ENCODE results near the gene PRDX2. TPM values are rescaled to one million over a fixed set of nuclear protein-coding genes. Genes with fewer than 3 reads are reported as not detected.

PRDX2 gene
- total and polyA plus RNA-seq, 8 donors, result 75.8 to 172 (median 103) TPM

- FAIRE-seq (no peak), ATAC-seq (peak in 2 of 4 donors; percentile 11 to 29), DNase-seq (peak in 4 of 6 donors; percentile 30 to 76 (median 56))
- Histone ChIP-seq H3K27me3 (peaks cover 0 to 42% (median 4%) of the 10 kb centered on the region in 4 donors), H3K4me3 (no peak overlapping the region), H3K36me3 (no peaks in the 10 kb centered on the region), H3K27ac (no peak overlapping the region), H3K4me1 (peaks cover 0 to 9% (median 0%) of the 10 kb centered on the region in 3 donors), H3K9me3 (no peaks in the 10 kb centered on the region)
- intact Hi-C loops (cut with DNase I), result no loop called here
- WGBS, 2 donors, result 4 to 7% methylated on average over 36 to 39 of the region's 39 CpGs
- no peak for TF ChIP-seq CTCF (IDR thresholded peaks at IDR 0.05)
Observed at GRCh38 chr19:12834976-12835757, 33.6 kb upstream of the PRDX2 start.

- Histone ChIP-seq H3K27ac (no peak within 1 kb of the TSS), H3K9me3 (no peaks in the 10 kb centered on the region), H3K4me3 (peak within 1 kb of the TSS in 3 of 4 donors; percentile 12 to 40 (median 29)), H3K27me3 (peaks cover 0 to 42% (median 2%) of the 10 kb centered on the region in 4 donors), H3K4me1 (peaks cover 0 to 9% (median 0%) of the 10 kb centered on the region in 3 donors), H3K36me3 (no peaks in the 10 kb centered on the region)
- 7 to 14% methylated on average over 20 of the region's 20 CpGs for WGBS, 2 donors
- FAIRE-seq (no peak), ATAC-seq (no peak), DNase-seq (peak in 1 of 6 donors; percentile 33)
- intact Hi-C loops (cut with DNase I), result no loop called here
- no peak for TF ChIP-seq CTCF (IDR thresholded peaks at IDR 0.05)
Observed at GRCh38 chr19:12834566-12834943, 33.0 kb upstream of the PRDX2 start, which contains the start of gene RTBDN. RTBDN (minus strand) TSS chr19:12834579; CDS start chr19:12829979, 4,600 bp downstream.

- DNase-seq (peak in 5 of 6 donors; percentile 26 to 76 (median 58)), FAIRE-seq (no peak), ATAC-seq (peak; percentile 43 to 52 (median 50))
- intact Hi-C loops (cut with DNase I), result no loop called here
- no peaks in the 10 kb centered on the region for H3K36me3 ChIP-seq
- 2 to 3% methylated on average over 25 to 66 of the region's 87 CpGs for WGBS, 2 donors
- TF ChIP-seq CTCF (IDR thresholded peaks at IDR 0.05), result no peak
- peaks cover 0 to 42% (median 2%) of the 10 kb centered on the region in 4 donors for H3K27me3 ChIP-seq
- H3K4me1 ChIP-seq, result peaks cover 0 to 9% (median 0%) of the 10 kb centered on the region in 3 donors
- H3K9me3 ChIP-seq, result no peaks in the 10 kb centered on the region
- H3K4me3 ChIP-seq, result peak overlapping the region in 3 of 4 donors; percentile 12 to 40 (median 29)
- no peak overlapping the region for H3K27ac ChIP-seq
Observed at GRCh38 chr19:12833738-12834565, 32.4 kb upstream of the PRDX2 start.

- no peak for FAIRE-seq
- H3K27me3 ChIP-seq, result peaks cover 0 to 36% (median 2%) of the 10 kb centered on the region in 4 donors
- H3K4me1 ChIP-seq, result peaks cover 0 to 10% (median 0%) of the 10 kb centered on the region in 3 donors
- no peak overlapping the region for H3K27ac ChIP-seq
- no peak for DNase-seq
- intact Hi-C loops (cut with DNase I), result no loop called here
- ATAC-seq, result no peak
- peak overlapping the region in 2 of 4 donors; percentile 29 to 40 for H3K4me3 ChIP-seq
- WGBS, 2 donors, result 0 to 3% methylated on average over 2 to 4 of the region's 5 CpGs
- no peak for TF ChIP-seq CTCF (IDR thresholded peaks at IDR 0.05)
- H3K36me3 ChIP-seq, result no peaks in the 10 kb centered on the region
- H3K9me3 ChIP-seq, result no peaks in the 10 kb centered on the region
Observed at GRCh38 chr19:12833418-12833737, 31.8 kb upstream of the PRDX2 start.
